ENCODE measurements around the gene MFN1. TPM values are rescaled to one million over a fixed set of nuclear protein-coding genes. Genes with fewer than 3 reads are reported as not detected.
A peak's percentile ranks its signal among the peaks of the same experiment; 100 is the strongest.

MFN1 gene
- total and polyA plus RNA-seq, 2 donors = 18.5 to 107 TPM

- H3K4me3 ChIP-seq (ENCODE audit: low read depth, low read length) = peak within 1 kb of the TSS; percentile 86
- WGBS = under 1% methylated on average over 75 of the region's 75 CpGs
- DNase-seq (ENCODE audit: extremely low spot score) = peak; percentile 58
- no peaks in the 10 kb centered on the region for H3K4me1 ChIP-seq (ENCODE audit: insufficient read depth)
- no peaks in the 10 kb centered on the region for H3K36me3 ChIP-seq (ENCODE audit: insufficient read depth)
- H3K27ac ChIP-seq (ENCODE audit: low read depth) = peak within 1 kb of the TSS; percentile 94
These were observed 25.0 kb upstream of the MFN1 start, which contains the start of gene ZNF639 for GRCh38 chr3:179322286-179323196. TSS of gene ZNF639 (plus strand) at chr3:179323031. CDS start at chr3:179328294, 5,263 bp downstream.

GRCh38 chr3:179323197-179324110 lies 24.1 kb upstream of the MFN1 start:
- Histone ChIP-seq H3K4me1 (ENCODE audit: insufficient read depth) (no peaks in the 10 kb centered on the region), H3K27ac (ENCODE audit: low read depth) (peak overlapping the region; percentile 94), H3K4me3 (ENCODE audit: low read depth, low read length) (peak overlapping the region; percentile 86), H3K36me3 (ENCODE audit: insufficient read depth) (no peaks in the 10 kb centered on the region)
- DNase-seq (ENCODE audit: extremely low spot score) = no peak
- WGBS = under 1% methylated on average over 81 of the region's 81 CpGs

- WGBS = 3% methylated on average over 8 of the region's 8 CpGs
- Histone ChIP-seq H3K4me1 (ENCODE audit: insufficient read depth) (no peaks in the 10 kb centered on the region), H3K27ac (ENCODE audit: low read depth) (no peak overlapping the region), H3K4me3 (ENCODE audit: low read depth, low read length) (no peak overlapping the region), H3K36me3 (ENCODE audit: insufficient read depth) (peaks cover 2% of the 10 kb centered on the region)
- no peak for DNase-seq (ENCODE audit: extremely low spot score)
These were observed 23.2 kb upstream of the MFN1 start for GRCh38 chr3:179324270-179324754.

GRCh38 chr3:179330438-179330837 lies 17.1 kb upstream of the MFN1 start:
- Histone ChIP-seq H3K27ac (ENCODE audit: low read depth) (no peak overlapping the region), H3K36me3 (ENCODE audit: insufficient read depth) (peaks cover 6% of the 10 kb centered on the region), H3K4me1 (ENCODE audit: insufficient read depth) (no peaks in the 10 kb centered on the region), H3K4me3 (ENCODE audit: low read depth, low read length) (no peak overlapping the region)
- no peak for DNase-seq (ENCODE audit: extremely low spot score)
- 91% methylated on average over 1 of the region's 1 CpG for WGBS

- DNase-seq (ENCODE audit: extremely low spot score) = no peak
- Histone ChIP-seq H3K4me1 (ENCODE audit: insufficient read depth) (no peaks in the 10 kb centered on the region), H3K36me3 (ENCODE audit: insufficient read depth) (peaks cover 6% of the 10 kb centered on the region), H3K4me3 (ENCODE audit: low read depth, low read length) (no peak overlapping the region), H3K27ac (ENCODE audit: low read depth) (no peak overlapping the region)
- WGBS = 95% methylated on average over 4 of the region's 4 CpGs
These were observed 15.3 kb upstream of the MFN1 start for GRCh38 chr3:179332240-179332639.

- DNase-seq (ENCODE audit: extremely low spot score) = no peak
- H3K36me3 ChIP-seq (ENCODE audit: insufficient read depth) = peaks cover 8% of the 10 kb centered on the region
- 87% methylated on average over 2 of the region's 2 CpGs for WGBS
- H3K27ac ChIP-seq (ENCODE audit: low read depth) = no peak overlapping the region
- H3K4me3 ChIP-seq (ENCODE audit: low read depth, low read length) = no peak overlapping the region
- H3K4me1 ChIP-seq (ENCODE audit: insufficient read depth) = no peaks in the 10 kb centered on the region
These were observed 14.4 kb upstream of the MFN1 start for GRCh38 chr3:179333084-179333483.

GRCh38 chr3:179336345-179336929 lies 11.1 kb upstream of the MFN1 start:
- 37% methylated on average over 1 of the region's 1 CpG for WGBS

GRCh38 chr3:179348325-179349013 lies 960 bp downstream of the MFN1 start:
- H3K27ac ChIP-seq (ENCODE audit: low read depth) = no peak overlapping the region
- peaks cover 1% of the 10 kb centered on the region for H3K4me1 ChIP-seq (ENCODE audit: insufficient read depth)
- H3K4me3 ChIP-seq (ENCODE audit: low read depth, low read length) = peak overlapping the region; percentile 90
- H3K36me3 ChIP-seq (ENCODE audit: insufficient read depth) = peaks cover 8% of the 10 kb centered on the region
- no peak for DNase-seq (ENCODE audit: extremely low spot score)
- 40% methylated on average over 5 of the region's 5 CpGs for WGBS

More at GRCh38 chr3:179336345-179336929, 11.1 kb upstream of the MFN1 start:
- H3K4me1 ChIP-seq (ENCODE audit: insufficient read depth) = no peaks in the 10 kb centered on the region
- no peak overlapping the region for H3K4me3 ChIP-seq (ENCODE audit: low read depth, low read length)
- H3K27ac ChIP-seq (ENCODE audit: low read depth) = no peak overlapping the region
- peaks cover 4% of the 10 kb centered on the region for H3K36me3 ChIP-seq (ENCODE audit: insufficient read depth)
- DNase-seq (ENCODE audit: extremely low spot score) = no peak

GRCh38 chr3:179355996-179356395 lies 8.5 kb downstream of the MFN1 start:
- DNase-seq (ENCODE audit: extremely low spot score) = no peak
- 98% methylated on average over 1 of the region's 1 CpG for WGBS
- no peaks in the 10 kb centered on the region for H3K4me1 ChIP-seq (ENCODE audit: insufficient read depth)
- H3K4me3 ChIP-seq (ENCODE audit: low read depth, low read length) = no peak overlapping the region
- H3K27ac ChIP-seq (ENCODE audit: low read depth) = no peak overlapping the region
- H3K36me3 ChIP-seq (ENCODE audit: insufficient read depth) = peaks cover 8% of the 10 kb centered on the region

- peaks cover 2% of the 10 kb centered on the region for H3K36me3 ChIP-seq (ENCODE audit: insufficient read depth)
- 97% methylated on average over 5 of the region's 5 CpGs for WGBS
- no peaks in the 10 kb centered on the region for H3K4me1 ChIP-seq (ENCODE audit: insufficient read depth)
- no peak overlapping the region for H3K4me3 ChIP-seq (ENCODE audit: low read depth, low read length)
- no peak for DNase-seq (ENCODE audit: extremely low spot score)
- H3K27ac ChIP-seq (ENCODE audit: low read depth) = no peak overlapping the region
These were observed 15.8 kb downstream of the MFN1 start for GRCh38 chr3:179363332-179363731.

- DNase-seq (ENCODE audit: extremely low spot score) = no peak
- 91% methylated on average over 1 of the region's 1 CpG for WGBS
- H3K36me3 ChIP-seq (ENCODE audit: insufficient read depth) = no peaks in the 10 kb centered on the region
- no peak overlapping the region for H3K27ac ChIP-seq (ENCODE audit: low read depth)
- H3K4me3 ChIP-seq (ENCODE audit: low read depth, low read length) = no peak overlapping the region
- no peaks in the 10 kb centered on the region for H3K4me1 ChIP-seq (ENCODE audit: insufficient read depth)
These were observed 22.1 kb downstream of the MFN1 start for GRCh38 chr3:179369621-179370020.

- Histone ChIP-seq H3K36me3 (ENCODE audit: insufficient read depth) (no peaks in the 10 kb centered on the region), H3K27ac (ENCODE audit: low read depth) (no peak overlapping the region), H3K4me3 (ENCODE audit: low read depth, low read length) (no peak overlapping the region), H3K4me1 (ENCODE audit: insufficient read depth) (no peaks in the 10 kb centered on the region)
- WGBS = 95% methylated on average over 6 of the region's 6 CpGs
- no peak for DNase-seq (ENCODE audit: extremely low spot score)
These were observed 26.4 kb downstream of the MFN1 start for GRCh38 chr3:179373938-179374337.

Measured in urinary bladder (tissue), 4 donors.